Neuronal stem cell (in vitro differentiated cells): ENCODE measurements around the gene PDE4B.

Source experiments
- DNase-seq: peaks from one replicate; pipeline ENCODE4 v3.0.0-alpha.2; 2013; ENCODE audit warnings: low spot score
- H2AFZ ChIP-seq: one replicate; pipeline ENCODE4 v1.6.1; 2013; ENCODE audit warnings: mild to moderate bottlenecking, low read length, inconsistent platforms
- H2AK5ac ChIP-seq: 2 replicates; pipeline ENCODE4 v1.6.1; 2013; ENCODE audit warnings: low read depth, mild to moderate bottlenecking, inconsistent platforms, low read length, moderate library complexity, mixed read lengths
- H2BK120ac ChIP-seq: 2 replicates; pipeline ENCODE4 v1.6.1; 2013; ENCODE audit warnings: low read depth, mild to moderate bottlenecking, inconsistent platforms, low read length, moderate library complexity, mixed read lengths
- H2BK12ac ChIP-seq: one replicate; pipeline ENCODE4 v1.6.1; 2013; ENCODE audit warnings: low read length, inconsistent platforms
- H2BK15ac ChIP-seq: 2 replicates; pipeline ENCODE4 v1.6.1; 2013; ENCODE audit warnings: mild to moderate bottlenecking, low read length, inconsistent platforms, mixed read lengths
- H2BK5ac ChIP-seq: one replicate; pipeline ENCODE4 v1.6.1; 2013; ENCODE audit warnings: inconsistent platforms, mild to moderate bottlenecking, low read length, moderate library complexity
- H3K14ac ChIP-seq: one replicate; pipeline ENCODE4 v1.6.1; 2013; ENCODE audit warnings: low read length, inconsistent platforms
- H3K18ac ChIP-seq: 2 replicates; pipeline ENCODE4 v1.6.1; 2013; ENCODE audit warnings: low read length, inconsistent platforms
- H3K23ac ChIP-seq: 2 replicates; pipeline ENCODE4 v1.6.1; 2013; ENCODE audit warnings: low read depth, mild to moderate bottlenecking, mixed read lengths, low read length, inconsistent platforms; ENCODE audit not compliant: poor library complexity
- H3K27ac ChIP-seq: replicated peaks from 3 replicates; pipeline ENCODE4 v1.5.1; 2013; ENCODE audit warnings: low read length, inconsistent platforms
- H3K27me3 ChIP-seq, 3 experiments: 2 replicates each; pipeline ENCODE4 v1.6.1; 2013; ENCODE audit warnings: low read length in 3 of 3, mild to moderate bottlenecking in 2 of 3, inconsistent platforms in 1 of 3, low read depth in 1 of 3, mixed read lengths in 1 of 3, moderate library complexity in 1 of 3; ENCODE audit not compliant: control insufficient read depth in 3 of 3, insufficient read depth in 3 of 3
- H3K36me3 ChIP-seq, 2 donors: replicated peaks in 1 of 2; 2 replicates each; pipeline ENCODE4 v1.6.1; 2013; ENCODE audit warnings: low read length in 2 of 2; ENCODE audit not compliant: control insufficient read depth in 2 of 2, insufficient read depth in 2 of 2
- H3K4ac ChIP-seq: 2 replicates; pipeline ENCODE4 v1.6.1; 2013; ENCODE audit warnings: inconsistent platforms, mild to moderate bottlenecking, low read length, moderate library complexity
- H3K4me1 ChIP-seq, 2 donors: 1 replicate in 1 of 2; 2 replicates in 1 of 2; pipeline ENCODE4 v1.6.1; 2013; ENCODE audit warnings: low read length in 2 of 2, low read depth in 1 of 2; ENCODE audit not compliant: control insufficient read depth in 2 of 2, insufficient read depth in 1 of 2
- H3K4me2 ChIP-seq: one replicate; pipeline ENCODE4 v1.6.1; 2013; ENCODE audit warnings: mild to moderate bottlenecking, low read length, inconsistent platforms; ENCODE audit not compliant: insufficient read depth, poor library complexity, severe bottlenecking
- H3K4me3 ChIP-seq, 2 donors: 2 replicates each; pipeline ENCODE4 v1.5.1; 2013; ENCODE audit warnings: low read length in 2 of 2, mild to moderate bottlenecking in 2 of 2, inconsistent platforms in 1 of 2, moderate library complexity in 1 of 2
- H3K79me1 ChIP-seq: one replicate; pipeline ENCODE4 v1.6.1; 2013; ENCODE audit warnings: low read depth, mild to moderate bottlenecking, inconsistent platforms, low read length, moderate library complexity
- H3K9ac ChIP-seq: one replicate; pipeline ENCODE4 v1.6.1; 2013; ENCODE audit warnings: mild to moderate bottlenecking, low read depth, low read length, inconsistent platforms; ENCODE audit not compliant: poor library complexity
- H3K9me3 ChIP-seq, 2 donors: replicated peaks in 1 of 2; 2 replicates each; pipeline versions ENCODE3 to v1.6.1; 2013; ENCODE audit warnings: low read length in 2 of 2, mild to moderate bottlenecking in 2 of 2, inconsistent platforms in 1 of 2, low read depth in 1 of 2, mixed read lengths in 1 of 2, moderate library complexity in 1 of 2; ENCODE audit not compliant: control insufficient read depth in 2 of 2, insufficient read depth in 1 of 2
- H4K8ac ChIP-seq: one replicate; pipeline ENCODE4 v1.6.1; 2013; ENCODE audit warnings: low read depth, mild to moderate bottlenecking, inconsistent platforms, low read length, moderate library complexity
- H4K91ac ChIP-seq: one replicate; pipeline ENCODE4 v1.6.1; 2013; ENCODE audit warnings: low read length, low read depth, mild to moderate bottlenecking, inconsistent platforms; ENCODE audit not compliant: poor library complexity
- WGBS, 2 donors: extraction: QIAGEN DNeasy Blood & Tissue Kit; methylation state at CpG; one replicate each; pipeline ENCODE4 v1.1.7; 2013; ENCODE audit warnings: missing lambda C conversion rate in 2 of 2, mixed read lengths in 1 of 2; ENCODE audit not compliant: insufficient read length in 2 of 2, insufficient replicate concordance in 1 of 2; ENCODE audit errors: extremely low coverage in 2 of 2; 5-methylcytosine and 5-hydroxymethylcytosine counted together

Gene PDE4B

DNA sequence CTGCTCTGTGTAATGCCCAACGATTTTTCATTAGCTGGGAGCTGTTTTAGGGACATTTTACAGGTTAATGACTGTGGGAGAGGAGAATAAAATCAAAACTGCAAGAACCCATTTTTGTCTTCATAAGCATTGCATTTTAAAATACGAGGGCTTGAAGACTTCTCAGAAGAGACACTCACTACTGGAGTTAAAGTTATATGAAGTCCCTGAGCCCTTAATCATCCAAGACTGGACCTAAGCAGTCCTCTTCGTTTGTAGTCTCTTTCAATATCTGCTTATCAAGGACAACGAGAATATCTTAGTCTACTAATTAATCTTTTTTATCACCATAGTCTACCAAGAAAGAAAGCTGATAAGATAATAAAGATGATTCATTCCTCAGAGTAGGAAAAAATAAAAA, 564.3 kb downstream of the PDE4B start:
- Histone ChIP-seq H3K27ac (no peak overlapping the region), H2BK5ac (no peak overlapping the region), H3K27me3 (no peaks in the 10 kb centered on the region), H3K23ac (no peak overlapping the region), H2AK5ac (no peak overlapping the region), H2AFZ (no peak overlapping the region), H2BK120ac (no peak overlapping the region), H2BK12ac (no peak overlapping the region), H3K4me3 (peak overlapping the region in 1 of 2 donors; percentile 52), H2BK15ac (no peak overlapping the region), H3K36me3 (peaks cover 0 to 64% of the 10 kb centered on the region in 2 donors), H3K79me1 (no peaks in the 10 kb centered on the region), H3K4ac (no peak overlapping the region), H4K8ac (no peak overlapping the region), H3K4me1 (peaks cover 17 to 45% of the 10 kb centered on the region in 2 donors), H3K4me2 (no peak overlapping the region), H3K18ac (no peak overlapping the region), H4K91ac (no peak overlapping the region), H3K14ac (no peak overlapping the region), H3K9me3 (no peaks in the 10 kb centered on the region), H3K9ac (no peak overlapping the region)
- no CpG with 5 or more reads among the region's 4 CpGs for WGBS, 2 donors
- no peak for DNase-seq

DNA sequence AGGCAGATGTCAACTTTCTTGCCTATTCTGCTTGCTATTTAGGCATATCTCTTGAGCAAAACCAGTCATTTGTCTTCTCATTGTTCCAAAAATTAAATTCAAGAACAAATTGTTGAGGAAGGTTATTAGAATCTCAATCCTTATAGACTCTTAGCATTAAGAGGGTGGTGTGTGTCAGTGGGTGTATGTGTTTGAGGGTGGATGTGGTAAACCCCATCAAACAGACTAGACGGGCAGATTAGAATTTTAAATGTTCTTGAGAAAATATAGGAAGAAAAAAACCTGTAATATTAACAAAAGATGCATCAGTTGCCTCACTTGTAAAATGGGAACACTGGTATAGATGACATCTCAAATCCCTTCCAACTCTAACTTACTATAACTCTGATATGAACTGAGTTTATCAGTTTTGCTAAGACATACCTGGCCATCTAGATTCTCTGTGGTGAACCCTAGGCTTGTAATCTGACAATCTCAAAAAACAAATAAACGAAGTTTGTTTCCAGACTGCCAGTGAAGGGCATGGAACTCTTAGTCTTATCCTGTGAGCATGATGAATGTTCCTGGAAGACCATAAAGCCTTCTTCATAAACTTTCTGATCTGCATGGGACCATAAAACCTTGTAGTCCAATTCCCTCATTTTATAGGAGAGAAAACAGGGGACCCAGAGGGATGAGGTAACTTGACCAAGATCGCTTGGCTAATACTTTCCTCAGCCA, 564.9 kb downstream of the PDE4B start:
- Histone ChIP-seq H3K79me1 (no peaks in the 10 kb centered on the region), H3K23ac (no peak overlapping the region), H3K4me1 (peaks cover 15 to 39% of the 10 kb centered on the region in 2 donors), H3K14ac (no peak overlapping the region), H2AK5ac (no peak overlapping the region), H4K91ac (no peak overlapping the region), H3K36me3 (peaks cover 2 to 70% of the 10 kb centered on the region in 2 donors), H3K27me3 (no peaks in the 10 kb centered on the region), H2BK5ac (no peak overlapping the region), H3K27ac (no peak overlapping the region), H3K4ac (no peak overlapping the region), H3K4me3 (no peak overlapping the region), H2AFZ (no peak overlapping the region), H3K4me2 (no peak overlapping the region), H2BK120ac (no peak overlapping the region), H2BK15ac (no peak overlapping the region), H3K9ac (no peak overlapping the region), H2BK12ac (no peak overlapping the region), H3K9me3 (no peaks in the 10 kb centered on the region), H3K18ac (no peak overlapping the region), H4K8ac (no peak overlapping the region)
- WGBS, 2 donors: no CpG with 5 or more reads among the region's 3 CpGs
- DNase-seq: no peak

DNA sequence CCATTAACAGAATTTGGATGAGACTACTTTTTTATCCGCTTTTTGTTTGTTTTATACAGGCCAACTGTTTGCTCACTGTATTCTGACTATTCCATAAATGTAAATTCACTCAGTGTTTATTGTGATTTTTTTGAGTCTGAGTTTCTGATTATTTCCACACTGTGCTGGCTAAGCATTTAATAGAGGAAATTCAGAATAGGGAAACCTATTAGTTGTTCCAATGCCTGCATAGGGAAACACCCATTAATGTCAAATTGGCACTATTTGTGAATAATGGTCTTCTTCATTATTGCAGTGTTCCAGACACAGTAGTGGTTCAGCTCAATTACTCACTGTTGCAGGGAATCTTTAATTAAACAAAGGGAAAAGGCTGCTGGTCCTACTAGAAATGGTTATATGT, 566.6 kb downstream of the PDE4B start:
- no peak overlapping the region for H2AFZ ChIP-seq
- no CpG with 5 or more reads among the region's 1 CpG for WGBS, 2 donors
- no peak overlapping the region for H3K9ac ChIP-seq
- no peak overlapping the region for H2AK5ac ChIP-seq
- no peak overlapping the region for H3K18ac ChIP-seq
- no peak overlapping the region for H3K4me3 ChIP-seq
- H4K91ac ChIP-seq: no peak overlapping the region
- H4K8ac ChIP-seq: no peak overlapping the region
- H3K27me3 ChIP-seq: no peaks in the 10 kb centered on the region
- H2BK12ac ChIP-seq: no peak overlapping the region
- no peak overlapping the region for H2BK15ac ChIP-seq
- no peak overlapping the region for H3K14ac ChIP-seq
- H2BK120ac ChIP-seq: no peak overlapping the region
- H2BK5ac ChIP-seq: no peak overlapping the region
- H3K23ac ChIP-seq: no peak overlapping the region
- H3K79me1 ChIP-seq: no peaks in the 10 kb centered on the region
- H3K36me3 ChIP-seq: peaks cover 3 to 86% of the 10 kb centered on the region in 2 donors
- no peak overlapping the region for H3K27ac ChIP-seq
- no peak for DNase-seq
- no peak overlapping the region for H3K4ac ChIP-seq
- H3K4me1 ChIP-seq: peaks cover 9 to 31% of the 10 kb centered on the region in 2 donors
- H3K9me3 ChIP-seq: no peaks in the 10 kb centered on the region
- H3K4me2 ChIP-seq: no peak overlapping the region

DNA sequence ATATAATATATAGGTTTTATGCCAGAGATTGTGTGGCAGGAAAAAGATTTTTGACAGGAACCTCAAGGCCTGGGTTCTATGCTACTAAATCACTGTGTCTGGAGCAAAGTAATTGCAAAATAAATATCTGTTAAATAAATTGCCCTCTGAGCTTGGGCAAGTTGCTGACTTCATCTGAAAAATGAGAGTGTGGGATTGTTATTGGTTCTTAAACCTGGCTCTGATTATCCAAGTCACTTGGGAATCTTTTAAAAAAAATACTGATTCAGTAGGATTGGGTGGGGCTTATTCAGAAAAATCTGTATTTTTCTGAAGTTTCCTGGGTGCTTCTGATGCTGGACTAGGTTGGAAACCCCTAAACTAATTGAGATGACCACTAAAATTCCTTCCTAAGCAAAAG, 567.1 kb downstream of the PDE4B start:
- H2BK5ac ChIP-seq: no peak overlapping the region
- DNase-seq: no peak
- no peak overlapping the region for H2BK12ac ChIP-seq
- no peak overlapping the region for H3K9ac ChIP-seq
- no peak overlapping the region for H4K91ac ChIP-seq
- no peak overlapping the region for H2AFZ ChIP-seq
- H3K4me2 ChIP-seq: no peak overlapping the region
- H3K9me3 ChIP-seq: no peaks in the 10 kb centered on the region
- no peaks in the 10 kb centered on the region for H3K27me3 ChIP-seq
- no peak overlapping the region for H3K4me3 ChIP-seq
- H4K8ac ChIP-seq: no peak overlapping the region
- no peak overlapping the region for H2AK5ac ChIP-seq
- no peak overlapping the region for H3K18ac ChIP-seq
- H3K79me1 ChIP-seq: no peaks in the 10 kb centered on the region
- no peak overlapping the region for H3K23ac ChIP-seq
- H3K36me3 ChIP-seq: peaks cover 4 to 92% of the 10 kb centered on the region in 2 donors
- H3K14ac ChIP-seq: no peak overlapping the region
- H3K4ac ChIP-seq: no peak overlapping the region
- H3K27ac ChIP-seq: no peak overlapping the region
- H2BK15ac ChIP-seq: no peak overlapping the region
- no peak overlapping the region for H2BK120ac ChIP-seq
- peaks cover 5 to 31% of the 10 kb centered on the region in 2 donors for H3K4me1 ChIP-seq
